T47D (cell line): ENCODE measurements around the gene MCTP2.

ENCODE experiments used
- DNase-seq, 2 experiments: peaks; one replicate each; pipeline versions ENCODE4 v3.0.0 to v3.0.0-alpha.2; 2011 to 2012; ENCODE audit warnings: low read depth in 1 of 2, low spot score in 1 of 2
- JUND ChIP-seq: IDR thresholded peaks from 2 replicates; pipeline ENCODE4 v1.6.1; 2012; ENCODE audit warnings: low read depth
- in situ Hi-C: cut with HindIII; loops from 2 replicates; pipeline ENCODE4 v1.10.0; 2016; ENCODE audit warnings: low sequenced_read_pairs, low pct_unique_long_range_greater_than_20kb

Gene MCTP2

GRCh38 chr15:94503293-94503692, 271.9 kb downstream of the MCTP2 start:
- peak in 1 of 2 experiments; percentile 7 for DNase-seq
- TF ChIP-seq JUND, result no peak
- in situ Hi-C loops, result no loop called here

GRCh38 chr15:94509259-94509658, 277.9 kb downstream of the MCTP2 start:
- no peak for TF ChIP-seq JUND
- no peak for DNase-seq
- in situ Hi-C loops, result no loop called here

DNA sequence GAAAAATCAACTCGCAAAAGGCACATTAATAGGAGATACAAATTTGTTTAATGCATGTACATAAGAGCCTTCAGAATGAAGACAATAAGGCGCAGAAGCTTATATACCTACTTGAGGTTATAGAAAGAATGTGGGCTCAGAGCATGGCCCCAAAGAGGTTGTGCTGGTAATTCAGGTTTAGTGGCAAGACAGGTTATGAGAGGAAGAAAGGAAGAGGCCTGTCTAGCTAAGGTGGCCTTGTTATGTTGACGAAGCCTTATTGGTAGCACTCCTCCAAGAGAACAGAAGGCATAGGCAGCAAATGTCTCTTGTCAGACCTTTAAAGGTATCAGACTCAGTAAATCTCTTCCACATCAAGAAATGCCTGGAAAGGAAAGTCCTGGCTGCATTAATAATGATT, 290.8 kb downstream of the MCTP2 start:
- TF ChIP-seq JUND, result no peak
- in situ Hi-C loops, result no loop called here
- peak in 1 of 2 experiments; percentile 88 for DNase-seq

- in situ Hi-C loops, result no loop called here
- no peak for DNase-seq
- TF ChIP-seq JUND, result no peak
These were observed 292.5 kb downstream of the MCTP2 start for GRCh38 chr15:94523873-94524272.

- no peak for DNase-seq
- in situ Hi-C loops, result no loop called here
- TF ChIP-seq JUND, result no peak
These were observed 293.2 kb downstream of the MCTP2 start for GRCh38 chr15:94524565-94524964.

DNA sequence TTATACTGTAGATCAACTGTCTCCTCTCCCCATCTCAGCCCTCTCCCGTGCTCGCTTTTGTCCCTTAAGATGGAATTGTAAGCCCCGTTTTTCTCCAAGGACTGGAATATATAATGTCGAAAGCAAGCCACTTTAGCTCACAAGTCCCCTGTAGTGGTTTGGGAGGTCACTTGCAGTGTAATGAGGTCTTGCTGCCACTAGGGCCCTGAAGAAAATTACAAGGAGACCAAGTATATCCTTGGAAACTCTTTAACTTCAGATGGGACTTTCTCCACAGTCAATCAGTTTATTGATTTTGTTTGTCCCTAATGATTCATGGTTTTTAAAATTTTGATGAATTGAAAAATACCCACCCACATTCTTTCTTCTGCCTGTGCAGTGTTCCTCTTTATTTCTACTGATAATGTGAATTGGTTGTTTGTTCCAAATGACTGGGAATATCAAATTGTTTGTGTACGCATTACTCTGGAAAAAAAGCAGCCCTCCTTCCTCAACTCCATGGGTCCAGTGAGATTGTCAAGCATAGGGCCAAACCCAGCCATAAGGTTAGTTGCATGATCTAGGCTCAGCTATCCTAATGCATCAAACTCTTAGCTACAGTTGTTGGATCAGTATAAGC, 294.8 kb downstream of the MCTP2 start:
- in situ Hi-C loops, result no loop called here
- peak in 1 of 2 experiments; percentile 29 for DNase-seq
- no peak for TF ChIP-seq JUND

GRCh38 chr15:94532226-94532625, 300.9 kb downstream of the MCTP2 start:
- TF ChIP-seq JUND, result no peak
- DNase-seq, result no peak
- in situ Hi-C loops, result no loop called here
